ENCODE data around the gene SGCA. TPM values are rescaled to one million over a fixed set of nuclear protein-coding genes. Genes with fewer than 3 reads are reported as not detected.

SGCA gene
- total and polyA plus RNA-seq, 10 of the 15 experiments (the other 5 are each of a cell fraction or from before 2014, with no cell fraction given), result 0.13 to 2.2 (median 0.50) TPM; not detected in 2

DNA sequence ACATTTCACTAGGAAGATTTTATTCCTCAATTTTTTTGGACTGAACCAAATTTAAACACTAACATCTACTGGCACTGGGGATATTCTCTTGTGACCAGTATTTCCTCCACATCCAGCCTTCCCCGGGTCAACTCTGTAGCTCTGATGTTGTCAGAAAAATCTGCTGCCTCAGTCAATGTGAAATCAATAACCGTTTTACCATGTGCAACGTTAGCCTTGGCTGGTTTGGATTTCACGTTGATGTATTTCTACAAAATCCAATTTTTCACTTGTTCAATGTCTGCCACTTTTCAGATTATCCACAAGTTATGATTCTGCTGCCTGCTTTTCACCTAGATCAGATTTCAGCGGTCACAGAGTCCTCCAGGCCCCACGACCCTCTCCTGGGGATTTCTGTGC lies 7.1 kb downstream of the SGCA start (continued):
- no peak for TF ChIP-seq FOXM1 (IDR thresholded peaks at IDR 0.05; ENCODE audit: low read depth, low read length)
- no peak for TF ChIP-seq NBN (IDR thresholded peaks at IDR 0.05)
- no peak for TF ChIP-seq SMAD1 (IDR thresholded peaks at IDR 0.05; ENCODE audit: low read depth, partially characterized antibody)
- no peak for TF ChIP-seq MYB (IDR thresholded peaks at IDR 0.05; ENCODE audit: borderline replicate concordance, low read depth, low read length)

DNA sequence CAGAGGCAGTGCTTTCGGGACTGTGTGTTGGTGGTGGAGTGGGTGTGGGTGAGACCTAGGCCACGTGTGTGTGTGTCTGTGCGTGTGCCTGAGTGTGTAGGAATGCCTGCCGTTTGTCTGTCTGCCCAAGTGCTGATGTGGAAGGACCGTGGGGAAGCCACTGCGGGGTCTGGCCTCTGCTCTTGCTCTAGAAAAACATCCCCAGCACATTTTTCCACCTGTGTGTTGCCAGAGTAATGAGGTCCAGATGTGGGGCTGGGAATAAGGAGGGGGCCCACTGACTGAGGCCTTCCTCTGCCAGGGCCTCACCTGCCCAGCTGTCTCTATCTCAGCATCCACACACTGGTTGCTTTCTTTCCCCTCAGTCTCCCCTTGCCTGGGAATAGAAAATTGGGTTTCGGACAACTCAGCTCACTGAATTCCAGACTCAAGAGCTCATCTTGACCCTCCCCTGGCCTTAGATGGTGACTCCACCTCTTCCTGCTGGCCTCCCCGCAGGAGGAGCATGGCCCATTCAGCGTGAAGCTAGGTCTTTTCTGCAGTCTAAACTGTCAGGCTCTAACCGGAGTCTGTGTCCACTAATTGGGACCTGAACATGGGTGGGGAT lies 7.6 kb downstream of the SGCA start:
- BruUV-seq (replicated peaks), result no TSS peak
- ChIA-PET SMC1A (ENCODE audit: uncharacterized antibody, unreplicated experiment) (interaction anchor here (0.9 to 2.1 kb wide), 3 partner anchors 10 to 42 kb away, joined by 3 to 5 read pairs (median 3); no protein-coding TSS in a partner anchor), CTCF (interaction anchor here (0.7 to 17.0 kb wide), 4 partner anchors 12 to 79 kb away, joined by 3 to 514 read pairs (median 12); no protein-coding TSS in a partner anchor), POLR2A (interaction anchor here (1.5 kb wide), 1 partner anchor 19 kb away, joined by 4 read pairs; no protein-coding TSS in a partner anchor), RAD21 (ENCODE audit: unreplicated experiment) (interaction anchor here (0.6 to 1.0 kb wide), 2 partner anchors 27 to 35 kb away, joined by 3 to 4 read pairs; no protein-coding TSS in a partner anchor)
- peaks cover 18% of the 10 kb centered on the region for H3K4me1 ChIP-seq (ENCODE audit: control insufficient read depth, insufficient read depth, low read length)
- H4K20me1 ChIP-seq (ENCODE audit: control insufficient read depth, insufficient read depth), result no peaks in the 10 kb centered on the region
- H3K27me3 ChIP-seq (replicated peaks in 1 of 2; ENCODE audit: control insufficient read depth in 2 of 2, insufficient read depth in 2 of 2, low read length in 1 of 2), result no peaks in the 10 kb centered on the region
- H3K9me3 ChIP-seq (replicated peaks; ENCODE audit: control insufficient read depth, insufficient read depth, low read length), result no peaks in the 10 kb centered on the region
- intact Hi-C loops (cut with micrococcal nuclease; ENCODE audit: unreplicated experiment) (no loop called here), in situ Hi-C loops (cut with MboI) (no loop called here)
- no peak overlapping the region for H3K4me2 ChIP-seq (ENCODE audit: control insufficient read depth, insufficient read depth)
- H3K36me3 ChIP-seq (ENCODE audit: control insufficient read depth in 2 of 2, insufficient read depth in 2 of 2, low read length in 1 of 2), result no peaks in the 10 kb centered on the region
- DNase-seq (ENCODE audit: low read depth, low spot score), result no peak
- no peak overlapping the region for H3K27ac ChIP-seq (ENCODE audit: control insufficient read depth, insufficient read depth)
- no peaks in the 10 kb centered on the region for H3K79me2 ChIP-seq (ENCODE audit: control insufficient read depth, insufficient read depth, low read length)
- H3K4me3 ChIP-seq, result no peak overlapping the region
- ATAC-seq, result no peak
- H2AFZ ChIP-seq (ENCODE audit: control insufficient read depth, low read depth, low read length), result no peak overlapping the region
- WGBS (ENCODE audit: insufficient coverage, insufficient replicate concordance, low lambda C conversion rate, missing lambda C conversion rate), result 72% methylated on average over 10 of the region's 10 CpGs
- H3K9ac ChIP-seq (ENCODE audit: control insufficient read depth, insufficient read depth, low read length), result no peak overlapping the region
- FAIRE-seq, result no peak
- no peak for TF ChIP-seq ESRRA (IDR thresholded peaks at IDR 0.05; ENCODE audit: low read length)
- no peak for TF ChIP-seq USF1 (IDR thresholded peaks at IDR 0.05; ENCODE audit: borderline replicate concordance, extremely low read length, insufficient read depth, low read depth, low read length)
- no peak for TF ChIP-seq NR2C2 (IDR thresholded peaks at IDR 0.05; ENCODE audit: borderline replicate concordance, control insufficient read depth, insufficient read length, low read depth)
- no peak for TF ChIP-seq ZNF217 (IDR thresholded peaks at IDR 0.05)
- TF ChIP-seq CHD4 (IDR thresholded peaks at IDR 0.05), result no peak
- TF ChIP-seq, protein P1, sequence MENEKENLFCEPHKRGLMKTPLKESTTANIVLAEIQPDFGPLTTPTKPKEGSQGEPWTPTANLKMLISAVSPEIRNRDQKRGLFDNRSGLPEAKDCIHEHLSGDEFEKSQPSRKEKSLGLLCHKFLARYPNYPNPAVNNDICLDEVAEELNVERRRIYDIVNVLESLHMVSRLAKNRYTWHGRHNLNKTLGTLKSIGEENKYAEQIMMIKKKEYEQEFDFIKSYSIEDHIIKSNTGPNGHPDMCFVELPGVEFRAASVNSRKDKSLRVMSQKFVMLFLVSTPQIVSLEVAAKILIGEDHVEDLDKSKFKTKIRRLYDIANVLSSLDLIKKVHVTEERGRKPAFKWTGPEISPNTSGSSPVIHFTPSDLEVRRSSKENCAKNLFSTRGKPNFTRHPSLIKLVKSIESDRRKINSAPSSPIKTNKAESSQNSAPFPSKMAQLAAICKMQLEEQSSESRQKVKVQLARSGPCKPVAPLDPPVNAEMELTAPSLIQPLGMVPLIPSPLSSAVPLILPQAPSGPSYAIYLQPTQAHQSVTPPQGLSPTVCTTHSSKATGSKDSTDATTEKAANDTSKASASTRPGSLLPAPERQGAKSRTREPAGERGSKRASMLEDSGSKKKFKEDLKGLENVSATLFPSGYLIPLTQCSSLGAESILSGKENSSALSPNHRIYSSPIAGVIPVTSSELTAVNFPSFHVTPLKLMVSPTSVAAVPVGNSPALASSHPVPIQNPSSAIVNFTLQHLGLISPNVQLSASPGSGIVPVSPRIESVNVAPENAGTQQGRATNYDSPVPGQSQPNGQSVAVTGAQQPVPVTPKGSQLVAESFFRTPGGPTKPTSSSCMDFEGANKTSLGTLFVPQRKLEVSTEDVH (IDR thresholded peaks at IDR 0.05; ENCODE audit: low read depth, partially characterized antibody), result no peak
- TF ChIP-seq SUPT20H (IDR thresholded peaks at IDR 0.05; ENCODE audit: borderline replicate concordance, control insufficient read depth, low read depth, low read length), result no peak
- TF ChIP-seq CTCF (IDR thresholded peaks at IDR 0.05 in 2 of 3, conservative IDR thresholded peaks at IDR 0.05 in 1 of 3; ENCODE audit: control insufficient read depth in 2 of 3, extremely low read depth in 1 of 3, insufficient read depth in 1 of 3, low read depth in 3 of 3, low read length in 3 of 3), result no peak

Measured in GM12878 (cell line).